Tibial nerve (tissue), 4 donors: ENCODE measurements around the gene PTPRK. TPM values are rescaled to one million over a fixed set of nuclear protein-coding genes. Genes with fewer than 3 reads are reported as not detected.

Source experiments
- DNase-seq, 2 donors: peaks; one replicate each; pipeline ENCODE4 v3.0.0-alpha.2; 2019; ENCODE audit warnings: low spot score in 2 of 2
- H3K27ac ChIP-seq, 4 donors: fragments of 200-600 bp; sonication (generic) in 3 of 4; one replicate each; pipeline ENCODE4 v1.5.1; 2017 to 2019; ENCODE audit warnings: mild to moderate bottlenecking in 1 of 4
- H3K27me3 ChIP-seq, 2 donors: fragments of 200-600 bp; sonication (generic) in 1 of 2; one replicate each; pipeline versions ENCODE4 v1.5.1 to v1.6.0; 2017 to 2019
- H3K36me3 ChIP-seq, 3 donors: fragments of 200-600 bp; sonication (generic); one replicate each; pipeline ENCODE4 v1.5.1; 2018 to 2019
- H3K4me1 ChIP-seq, 4 donors: fragments of 200-600 bp; sonication (generic) in 3 of 4; one replicate each; pipeline ENCODE4 v1.5.1; 2017 to 2019
- H3K4me3 ChIP-seq, 4 donors: fragments of 200-600 bp; sonication (generic) in 3 of 4; one replicate each; pipeline ENCODE4 v1.5.1; 2017 to 2019; ENCODE audit warnings: mild to moderate bottlenecking in 1 of 4, moderate library complexity in 1 of 4
- H3K9me3 ChIP-seq, 4 donors: fragments of 200-600 bp; sonication (generic) in 3 of 4; one replicate each; pipeline ENCODE4 v1.5.1; 2017 to 2019
- EP300 ChIP-seq, 2 donors: sonication (generic); formaldehyde crosslinking; IDR thresholded peaks; one replicate each; pipeline ENCODE4 v1.6.1; 2017; ENCODE audit warnings: antibody characterized with exemption in 2 of 2, mild to moderate bottlenecking in 1 of 2
- POLR2A ChIP-seq, 2 donors: fragments of 450-650 bp; IDR thresholded peaks; one replicate each; pipeline ENCODE4 v1.6.1; 2017; ENCODE audit warnings: antibody characterized with exemption in 2 of 2, mild to moderate bottlenecking in 2 of 2, moderate library complexity in 2 of 2
- WGBS, 2 donors: methylation state at CpG; one replicate each; pipeline ENCODE4 v1.1.5; 2018; 5-methylcytosine and 5-hydroxymethylcytosine counted together
- total RNA-seq, 4 donors: library from RNA; depleted of rRNA; stranded (reverse); fragments of >200 nt; gene quantifications; one replicate each; pipeline ENCODE4 v1.1.0, GENCODE V29; 2016
- TF ChIP-seq, protein P1 (sequence below), 5 experiments: fragments of 200-600 bp in 3 of 5; fragments of 450-650 bp in 2 of 5; sonication (generic) in 3 of 5; IDR thresholded peaks; one replicate each; pipeline ENCODE4 v1.5.1; 2016 to 2019; ENCODE audit warnings: antibody characterized with exemption in 5 of 5, mild to moderate bottlenecking in 3 of 5, moderate library complexity in 2 of 5

PTPRK gene
- total RNA-seq, 4 donors from 2014 or later = 17.4 to 26.1 (median 21.2) TPM

DNA sequence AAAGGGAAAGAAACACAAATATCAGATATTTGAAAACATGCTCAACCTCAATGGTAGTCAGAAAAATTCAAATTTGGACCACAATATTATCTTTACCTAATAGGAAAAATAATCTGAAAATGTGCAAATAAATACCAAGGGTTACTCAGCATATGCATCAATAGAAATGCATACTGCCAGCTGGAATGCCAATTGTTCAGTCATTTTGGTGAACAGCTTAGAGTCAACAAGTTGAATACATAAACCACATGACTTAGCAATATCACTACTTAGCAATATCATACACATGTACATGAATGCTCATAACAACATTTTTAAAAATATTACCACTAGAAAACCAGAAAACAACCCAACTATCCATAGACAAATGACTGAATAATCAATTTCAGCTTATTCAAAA is 212.7 kb downstream of the PTPRK start:
- DNase-seq = no peak
- H3K27me3 ChIP-seq = no peaks in the 10 kb centered on the region
- no peaks in the 10 kb centered on the region for H3K4me1 ChIP-seq
- no peak overlapping the region for H3K27ac ChIP-seq
- TF ChIP-seq, protein P1, sequence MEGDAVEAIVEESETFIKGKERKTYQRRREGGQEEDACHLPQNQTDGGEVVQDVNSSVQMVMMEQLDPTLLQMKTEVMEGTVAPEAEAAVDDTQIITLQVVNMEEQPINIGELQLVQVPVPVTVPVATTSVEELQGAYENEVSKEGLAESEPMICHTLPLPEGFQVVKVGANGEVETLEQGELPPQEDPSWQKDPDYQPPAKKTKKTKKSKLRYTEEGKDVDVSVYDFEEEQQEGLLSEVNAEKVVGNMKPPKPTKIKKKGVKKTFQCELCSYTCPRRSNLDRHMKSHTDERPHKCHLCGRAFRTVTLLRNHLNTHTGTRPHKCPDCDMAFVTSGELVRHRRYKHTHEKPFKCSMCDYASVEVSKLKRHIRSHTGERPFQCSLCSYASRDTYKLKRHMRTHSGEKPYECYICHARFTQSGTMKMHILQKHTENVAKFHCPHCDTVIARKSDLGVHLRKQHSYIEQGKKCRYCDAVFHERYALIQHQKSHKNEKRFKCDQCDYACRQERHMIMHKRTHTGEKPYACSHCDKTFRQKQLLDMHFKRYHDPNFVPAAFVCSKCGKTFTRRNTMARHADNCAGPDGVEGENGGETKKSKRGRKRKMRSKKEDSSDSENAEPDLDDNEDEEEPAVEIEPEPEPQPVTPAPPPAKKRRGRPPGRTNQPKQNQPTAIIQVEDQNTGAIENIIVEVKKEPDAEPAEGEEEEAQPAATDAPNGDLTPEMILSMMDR (IDR thresholded peaks at IDR 0.05) = no peak
- TF ChIP-seq POLR2A (IDR thresholded peaks at IDR 0.05) (no peak), EP300 (IDR thresholded peaks at IDR 0.05) (no peak)
- no peaks in the 10 kb centered on the region for H3K36me3 ChIP-seq
- H3K4me3 ChIP-seq = no peak overlapping the region
- H3K9me3 ChIP-seq = no peaks in the 10 kb centered on the region

DNA sequence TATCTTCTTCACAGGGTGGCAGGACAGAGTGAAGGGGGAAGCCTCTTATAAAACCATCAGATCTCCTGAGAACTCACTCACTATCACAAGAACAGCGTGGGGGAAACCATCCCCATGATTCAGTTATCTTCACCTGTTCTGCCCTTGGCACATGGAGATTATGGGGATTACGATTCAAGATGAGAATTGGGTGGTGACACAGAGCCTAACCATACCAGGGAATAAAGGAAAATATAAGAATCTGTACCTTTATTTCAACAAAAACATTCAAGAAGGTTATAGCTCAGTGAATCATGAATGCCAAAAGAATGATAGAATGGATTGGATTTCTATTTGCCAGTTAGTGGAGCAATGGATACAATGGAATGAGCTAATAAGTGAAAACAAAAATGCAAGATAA is 214.4 kb downstream of the PTPRK start:
- Histone ChIP-seq H3K9me3 (no peaks in the 10 kb centered on the region), H3K27me3 (no peaks in the 10 kb centered on the region), H3K36me3 (no peaks in the 10 kb centered on the region), H3K27ac (no peak overlapping the region), H3K4me3 (no peak overlapping the region), H3K4me1 (no peaks in the 10 kb centered on the region)
- TF ChIP-seq EP300 (IDR thresholded peaks at IDR 0.05) (no peak), POLR2A (IDR thresholded peaks at IDR 0.05) (no peak)
- TF ChIP-seq, protein P1 (IDR thresholded peaks at IDR 0.05) = no peak
- WGBS, 2 donors = 95 to 97% methylated on average over 2 of the region's 2 CpGs
- DNase-seq = no peak

DNA sequence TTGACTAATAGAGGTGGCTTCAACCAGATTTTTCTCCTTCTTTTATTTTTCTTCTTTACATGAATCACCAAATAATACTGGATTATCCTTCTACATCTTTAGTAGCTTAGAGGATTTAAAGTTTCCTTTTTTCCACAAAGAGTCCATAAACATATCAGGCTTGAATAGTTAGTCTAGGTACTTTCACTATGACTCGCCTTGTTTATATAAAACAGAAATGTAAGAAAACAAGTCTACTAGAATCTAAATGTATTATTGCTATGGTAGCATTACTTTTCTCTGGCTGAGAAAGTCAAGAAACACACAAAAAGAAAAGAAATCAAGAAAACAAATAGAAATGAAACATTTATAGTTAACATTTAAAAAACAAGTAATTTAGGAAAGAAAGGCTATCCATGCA is 215.2 kb downstream of the PTPRK start:
- Histone ChIP-seq H3K36me3 (no peaks in the 10 kb centered on the region), H3K27me3 (no peaks in the 10 kb centered on the region)
- WGBS, 2 donors = 90 to 92% methylated on average over 1 of the region's 1 CpG

DNA sequence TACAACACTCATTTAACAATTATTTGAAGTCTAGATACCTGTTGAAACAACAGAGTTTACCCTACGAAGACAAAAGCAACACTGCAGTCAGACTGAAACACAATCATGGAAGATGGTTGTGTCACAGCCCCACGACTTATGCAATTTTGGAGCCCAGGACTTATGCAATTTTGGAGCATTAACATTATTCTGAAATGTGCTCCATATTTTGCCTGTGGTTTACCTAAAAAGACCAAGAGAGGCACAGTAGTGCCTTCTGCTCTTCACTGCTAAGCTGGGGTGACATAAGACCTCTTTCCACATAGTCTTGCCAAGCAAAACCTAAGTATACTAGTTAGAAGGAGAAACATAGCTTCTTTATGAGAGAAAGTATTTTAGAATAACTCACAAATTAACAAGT is 216.5 kb downstream of the PTPRK start:
- DNase-seq = no peak
- H3K27me3 ChIP-seq = no peaks in the 10 kb centered on the region
- no peak for TF ChIP-seq EP300 (IDR thresholded peaks at IDR 0.05)
- TF ChIP-seq POLR2A (IDR thresholded peaks at IDR 0.05) = no peak
- TF ChIP-seq, protein P1 (IDR thresholded peaks at IDR 0.05) = no peak
- no peaks in the 10 kb centered on the region for H3K36me3 ChIP-seq
- 82 to 83% methylated on average over 2 of the region's 2 CpGs for WGBS, 2 donors
- no peaks in the 10 kb centered on the region for H3K9me3 ChIP-seq
- no peak overlapping the region for H3K4me3 ChIP-seq
- no peaks in the 10 kb centered on the region for H3K4me1 ChIP-seq
- H3K27ac ChIP-seq = no peak overlapping the region

More for the DNA sequence above, 215.2 kb downstream of the PTPRK start:
- no peak for DNase-seq
- Histone ChIP-seq H3K9me3 (no peaks in the 10 kb centered on the region), H3K27ac (no peak overlapping the region), H3K4me1 (no peaks in the 10 kb centered on the region), H3K4me3 (no peak overlapping the region)
- TF ChIP-seq, protein P1 (IDR thresholded peaks at IDR 0.05) = no peak
- TF ChIP-seq POLR2A (IDR thresholded peaks at IDR 0.05) (no peak), EP300 (IDR thresholded peaks at IDR 0.05) (no peak)

DNA sequence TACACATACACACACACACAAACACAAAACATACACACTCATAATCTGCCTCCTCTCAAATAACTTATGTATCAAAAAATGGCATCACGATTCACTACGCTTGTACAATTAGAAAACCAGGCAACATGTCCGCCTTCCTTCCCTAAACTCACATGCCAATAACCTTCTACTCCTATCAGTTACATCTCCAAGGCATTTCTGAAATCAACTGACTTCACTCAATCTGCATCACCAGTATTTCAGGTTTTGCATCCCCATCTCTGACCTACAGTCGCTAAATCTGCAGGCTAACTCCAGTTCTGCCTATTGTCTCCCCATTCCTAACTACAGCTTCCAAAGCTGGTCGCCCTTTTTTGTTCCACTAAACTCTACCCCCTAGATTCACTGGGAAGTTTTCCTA is 217.5 kb downstream of the PTPRK start:
- DNase-seq = no peak
- H3K4me3 ChIP-seq = no peak overlapping the region
- no peaks in the 10 kb centered on the region for H3K27me3 ChIP-seq
- no peak overlapping the region for H3K27ac ChIP-seq
- WGBS, 2 donors = 95 to 99% methylated on average over 5 of the region's 5 CpGs
- no peaks in the 10 kb centered on the region for H3K36me3 ChIP-seq
- TF ChIP-seq, protein P1 (IDR thresholded peaks at IDR 0.05) = no peak
- TF ChIP-seq POLR2A (IDR thresholded peaks at IDR 0.05) = no peak
- TF ChIP-seq EP300 (IDR thresholded peaks at IDR 0.05) = no peak
- no peaks in the 10 kb centered on the region for H3K4me1 ChIP-seq
- H3K9me3 ChIP-seq = no peaks in the 10 kb centered on the region
